HUES6 (cell line): ENCODE results near the gene PDCD6IP.

Source experiments
- H3K27ac ChIP-seq: 2 replicates; pipeline ENCODE4 v1.7.0; 2013; ENCODE audit warnings: low read depth, mild to moderate bottlenecking, low read length, inconsistent platforms
- H3K27me3 ChIP-seq: 2 replicates; pipeline ENCODE4 v1.6.1; 2013; ENCODE audit warnings: low read length; ENCODE audit not compliant: control insufficient read depth, insufficient read depth
- H3K36me3 ChIP-seq: 2 replicates; pipeline ENCODE4 v1.6.1; 2013; ENCODE audit warnings: low read length; ENCODE audit not compliant: control insufficient read depth, insufficient read depth
- H3K4me1 ChIP-seq: 2 replicates; pipeline ENCODE4 v1.6.1; 2013; ENCODE audit warnings: low read length; ENCODE audit not compliant: control insufficient read depth, insufficient read depth
- H3K4me3 ChIP-seq: 2 replicates; pipeline ENCODE4 v1.5.1; 2013; ENCODE audit warnings: low read depth, low read length
- H3K9ac ChIP-seq: one replicate; pipeline ENCODE4 v1.6.1; 2013; ENCODE audit warnings: mild to moderate bottlenecking, low read length
- H3K9me3 ChIP-seq: 2 replicates; pipeline ENCODE4 v1.6.1; 2013; ENCODE audit warnings: low read depth, low read length; ENCODE audit not compliant: control insufficient read depth, insufficient read depth

PDCD6IP gene

GRCh38 chr3:33879540-33879939 lies 81.1 kb downstream of the PDCD6IP start:
- Histone ChIP-seq H3K9ac (no peak overlapping the region), H3K27ac (no peak overlapping the region), H3K4me3 (no peak overlapping the region), H3K36me3 (no peaks in the 10 kb centered on the region), H3K27me3 (no peaks in the 10 kb centered on the region), H3K4me1 (peaks cover 21% of the 10 kb centered on the region), H3K9me3 (no peaks in the 10 kb centered on the region)

- Histone ChIP-seq H3K4me1 (peaks cover 22% of the 10 kb centered on the region), H3K4me3 (no peak overlapping the region), H3K27me3 (no peaks in the 10 kb centered on the region), H3K9me3 (no peaks in the 10 kb centered on the region), H3K9ac (no peak overlapping the region), H3K36me3 (no peaks in the 10 kb centered on the region), H3K27ac (no peak overlapping the region)
These were observed 83.0 kb downstream of the PDCD6IP start for GRCh38 chr3:33881156-33882064.

GRCh38 chr3:33882296-33882695 lies 83.9 kb downstream of the PDCD6IP start:
- Histone ChIP-seq H3K27me3 (no peaks in the 10 kb centered on the region), H3K27ac (no peak overlapping the region), H3K9ac (no peak overlapping the region), H3K36me3 (no peaks in the 10 kb centered on the region), H3K9me3 (no peaks in the 10 kb centered on the region), H3K4me3 (no peak overlapping the region), H3K4me1 (peaks cover 22% of the 10 kb centered on the region)

GRCh38 chr3:33883538-33883950 lies 85.1 kb downstream of the PDCD6IP start:
- Histone ChIP-seq H3K4me3 (no peak overlapping the region), H3K4me1 (peaks cover 22% of the 10 kb centered on the region), H3K9ac (no peak overlapping the region), H3K9me3 (no peaks in the 10 kb centered on the region), H3K27ac (no peak overlapping the region), H3K27me3 (no peaks in the 10 kb centered on the region), H3K36me3 (no peaks in the 10 kb centered on the region)

GRCh38 chr3:33883951-33884561 lies 85.6 kb downstream of the PDCD6IP start:
- Histone ChIP-seq H3K9ac (no peak overlapping the region), H3K9me3 (no peaks in the 10 kb centered on the region), H3K27me3 (no peaks in the 10 kb centered on the region), H3K27ac (no peak overlapping the region), H3K36me3 (no peaks in the 10 kb centered on the region), H3K4me3 (no peak overlapping the region), H3K4me1 (peaks cover 22% of the 10 kb centered on the region)

- Histone ChIP-seq H3K27ac (no peak overlapping the region), H3K4me3 (no peak overlapping the region), H3K27me3 (no peaks in the 10 kb centered on the region), H3K9ac (no peak overlapping the region), H3K9me3 (no peaks in the 10 kb centered on the region), H3K36me3 (no peaks in the 10 kb centered on the region), H3K4me1 (peaks cover 16% of the 10 kb centered on the region)
These were observed 86.3 kb downstream of the PDCD6IP start for GRCh38 chr3:33884701-33885100.

- Histone ChIP-seq H3K4me1 (peaks cover 11% of the 10 kb centered on the region), H3K36me3 (no peaks in the 10 kb centered on the region), H3K9me3 (no peaks in the 10 kb centered on the region), H3K27me3 (no peaks in the 10 kb centered on the region), H3K27ac (no peak overlapping the region), H3K9ac (no peak overlapping the region), H3K4me3 (no peak overlapping the region)
These were observed 87.1 kb downstream of the PDCD6IP start for GRCh38 chr3:33885496-33885895.

- Histone ChIP-seq H3K4me1 (peaks cover 11% of the 10 kb centered on the region), H3K27ac (no peak overlapping the region), H3K9me3 (no peaks in the 10 kb centered on the region), H3K36me3 (no peaks in the 10 kb centered on the region), H3K27me3 (no peaks in the 10 kb centered on the region), H3K4me3 (no peak overlapping the region), H3K9ac (no peak overlapping the region)
These were observed 87.6 kb downstream of the PDCD6IP start for GRCh38 chr3:33886015-33886414.

- peaks cover 11% of the 10 kb centered on the region for H3K4me1 ChIP-seq
- H3K27me3 ChIP-seq, result no peaks in the 10 kb centered on the region
These were observed 89.0 kb downstream of the PDCD6IP start for GRCh38 chr3:33887478-33887877.

GRCh38 chr3:33889394-33890039 lies 91.1 kb downstream of the PDCD6IP start:
- H3K4me3 ChIP-seq, result no peak overlapping the region
- no peak overlapping the region for H3K27ac ChIP-seq
- H3K36me3 ChIP-seq, result no peaks in the 10 kb centered on the region
- H3K27me3 ChIP-seq, result no peaks in the 10 kb centered on the region
- H3K9ac ChIP-seq, result no peak overlapping the region
- H3K4me1 ChIP-seq, result peaks cover under 1% of the 10 kb centered on the region; the same call in 1 of the 2 replicates
- no peaks in the 10 kb centered on the region for H3K9me3 ChIP-seq

More at GRCh38 chr3:33887478-33887877, 89.0 kb downstream of the PDCD6IP start:
- Histone ChIP-seq H3K27ac (no peak overlapping the region), H3K36me3 (no peaks in the 10 kb centered on the region), H3K9me3 (no peaks in the 10 kb centered on the region), H3K4me3 (no peak overlapping the region), H3K9ac (no peak overlapping the region)

- Histone ChIP-seq H3K4me3 (no peak overlapping the region), H3K4me1 (no peaks in the 10 kb centered on the region), H3K9me3 (no peaks in the 10 kb centered on the region)
These were observed 94.2 kb downstream of the PDCD6IP start for GRCh38 chr3:33892655-33893054.

More at GRCh38 chr3:33892655-33893054, 94.2 kb downstream of the PDCD6IP start:
- Histone ChIP-seq H3K9ac (no peak overlapping the region), H3K36me3 (no peaks in the 10 kb centered on the region), H3K27ac (no peak overlapping the region), H3K27me3 (no peaks in the 10 kb centered on the region)
